Activated CD8-positive, alpha-beta memory T cell treated with anti-CD3 and anti-CD28 coated beads for 48 hours (primary cell): ENCODE measurements around the gene LZTS3.
"Not testable (repeated sequence)": the region's sequence is repeated elsewhere in the genome, so short reads cannot be mapped to it uniquely, and the experiment has no call there.

Experiments used
- DNase-seq, 3 experiments: peaks; one replicate each; pipeline ENCODE4 v3.0.0-alpha.2; 2020; ENCODE audit warnings: low read depth in 2 of 3, low spot score in 2 of 3

Gene LZTS3

GRCh38 chr20:3141757-3142156 lies 31.6 kb downstream of the LZTS3 start:
- DNase-seq, result no peak

- no peak for DNase-seq
Observed at GRCh38 chr20:3137492-3137891, 35.9 kb downstream of the LZTS3 start.

DNA sequence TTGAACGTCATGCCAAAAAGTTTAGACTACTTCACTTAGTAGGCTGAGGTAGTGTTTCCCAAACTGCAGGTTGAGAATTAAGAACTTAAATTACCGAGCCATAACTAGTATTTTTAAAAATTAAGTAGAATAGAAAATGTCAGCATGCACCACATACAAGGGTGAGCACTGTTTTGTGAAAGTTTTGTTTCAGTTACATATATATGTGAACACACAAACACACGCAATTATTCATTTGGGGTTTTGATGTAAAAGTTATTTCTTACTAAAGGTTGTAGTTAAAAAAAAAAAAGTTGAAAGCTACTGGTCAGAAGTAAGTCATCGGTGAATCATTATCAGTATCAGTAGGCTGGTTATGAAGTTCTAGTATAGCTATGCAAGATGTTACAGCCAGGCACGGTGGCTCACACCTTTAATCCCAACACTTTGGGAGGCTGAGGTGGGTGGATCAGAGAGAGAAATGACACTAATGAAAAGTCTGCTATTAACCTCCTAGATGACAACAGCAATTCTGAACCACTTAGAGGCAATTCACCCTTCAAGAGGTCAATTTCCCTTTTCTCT lies 37.8 kb downstream of the LZTS3 start:
- DNase-seq, result no peak

- no peak for DNase-seq
Observed at GRCh38 chr20:3134151-3134550, 39.2 kb downstream of the LZTS3 start.

- no peak for DNase-seq
Observed at GRCh38 chr20:3133155-3133554, 40.2 kb downstream of the LZTS3 start.

- no peak for DNase-seq
Observed at GRCh38 chr20:3130051-3130600, 43.2 kb downstream of the LZTS3 start.

- DNase-seq, result no peak
Observed at GRCh38 chr20:3129094-3129493, 44.3 kb downstream of the LZTS3 start.

DNA sequence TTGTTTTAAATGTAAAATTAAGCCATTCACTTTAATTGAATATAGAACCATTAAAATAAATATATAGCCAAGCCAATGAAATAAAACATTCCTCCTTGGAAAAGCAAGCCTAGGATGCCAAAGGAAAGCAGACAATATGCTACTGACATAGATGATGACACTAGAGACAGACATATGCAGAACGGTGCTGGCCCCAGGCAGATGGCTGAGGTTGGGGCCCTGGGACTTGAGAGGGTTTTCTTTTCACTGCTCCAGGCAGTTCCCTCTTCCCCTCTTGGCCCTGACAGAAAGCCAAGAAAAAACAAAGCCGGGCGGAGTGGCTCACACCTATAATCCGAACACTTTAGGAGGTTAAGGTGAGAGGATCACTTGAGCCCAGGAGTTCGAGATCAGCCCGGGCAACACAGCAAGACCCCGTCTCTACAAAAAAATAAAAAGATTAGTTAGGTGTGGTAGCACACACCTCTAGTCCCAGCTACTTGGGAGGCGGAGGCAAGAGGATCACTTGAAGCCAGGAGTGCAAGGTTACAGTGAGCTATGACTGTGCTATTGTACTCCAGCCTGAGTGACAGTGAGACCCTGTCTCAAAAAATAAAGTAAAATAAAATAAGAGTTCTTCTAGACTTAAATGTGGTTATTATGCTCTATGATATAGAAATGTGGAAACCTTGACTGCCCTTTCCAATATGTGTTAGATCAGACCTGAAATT lies 44.9 kb downstream of the LZTS3 start:
- no peak for DNase-seq

DNA sequence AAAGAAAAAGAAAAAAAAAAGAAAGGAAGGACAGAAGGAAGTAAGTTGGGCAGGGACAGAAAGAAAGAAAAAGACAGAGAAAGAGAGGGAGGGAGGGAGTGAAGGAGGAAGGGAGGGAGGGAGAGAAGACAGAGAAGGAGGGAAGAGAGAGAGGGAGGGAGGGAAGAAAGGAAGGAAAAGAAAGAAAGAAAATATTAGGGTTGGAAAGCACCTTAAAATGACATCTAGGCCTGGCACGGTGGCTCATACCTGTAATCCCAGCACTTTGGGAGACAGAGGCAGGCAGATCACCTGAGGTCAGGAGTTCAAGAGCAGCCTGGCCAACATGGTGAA lies 46.9 kb downstream of the LZTS3 start:
- DNase-seq, result no peak

DNA sequence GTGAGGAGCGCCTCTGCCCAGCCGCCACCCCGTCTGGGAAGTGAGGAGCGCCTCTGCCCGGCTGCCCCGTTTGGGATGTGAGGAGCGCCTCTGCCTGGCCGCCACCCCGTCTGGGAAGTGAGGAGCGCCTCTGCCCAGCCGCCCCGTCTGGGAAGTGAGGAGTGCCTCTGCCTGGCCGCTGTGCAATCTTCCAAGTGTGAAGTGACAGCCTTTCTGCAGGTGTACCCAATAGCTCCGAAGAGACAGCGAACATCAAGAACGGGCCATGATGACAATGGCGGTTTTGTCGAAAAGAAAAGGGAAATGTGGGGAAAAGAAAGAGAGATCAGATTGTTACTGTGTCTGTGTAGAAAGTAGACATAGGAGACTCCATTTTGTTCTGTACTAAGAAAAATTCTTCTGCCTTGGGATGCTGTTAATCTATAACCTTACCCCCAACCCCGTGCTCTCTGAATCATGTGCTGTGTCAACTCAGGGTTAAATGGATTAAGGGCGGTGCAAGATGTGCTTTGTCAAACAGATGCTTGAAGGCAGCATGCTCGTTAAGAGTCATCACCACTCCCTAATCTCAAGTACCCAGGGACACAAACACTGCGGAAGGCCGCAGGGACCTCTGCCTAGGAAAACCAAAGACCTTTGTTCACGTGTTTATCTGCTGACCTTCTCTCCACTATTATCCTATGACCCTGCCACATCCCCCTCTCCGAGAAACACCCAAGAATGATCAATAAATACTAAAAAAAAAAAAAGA lies 47.4 kb downstream of the LZTS3 start:
- not testable (repeated sequence) for DNase-seq

- not testable (repeated sequence) for DNase-seq
Observed at GRCh38 chr20:3124773-3125560, 48.4 kb downstream of the LZTS3 start.

DNA sequence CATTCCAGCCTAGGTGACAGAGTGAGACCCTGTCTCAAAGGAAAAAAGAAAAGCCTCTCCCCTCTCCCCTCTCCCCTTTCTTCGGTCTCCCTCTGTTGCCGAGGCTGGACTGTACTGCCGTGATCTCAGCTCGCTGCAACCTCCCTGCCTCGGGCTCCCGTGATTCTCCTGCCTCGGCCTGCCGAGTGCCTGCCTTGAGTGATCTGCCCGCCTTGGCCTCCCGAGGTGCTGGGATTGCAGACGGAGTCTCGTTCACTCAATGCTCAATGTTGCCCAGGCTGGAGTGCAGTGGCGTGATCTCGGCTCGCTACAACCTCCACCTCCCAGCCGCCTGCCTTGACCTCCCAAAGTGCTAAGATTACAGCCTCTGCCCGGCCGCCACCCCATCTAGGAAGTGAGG lies 49.2 kb downstream of the LZTS3 start:
- not testable (repeated sequence) for DNase-seq

DNA sequence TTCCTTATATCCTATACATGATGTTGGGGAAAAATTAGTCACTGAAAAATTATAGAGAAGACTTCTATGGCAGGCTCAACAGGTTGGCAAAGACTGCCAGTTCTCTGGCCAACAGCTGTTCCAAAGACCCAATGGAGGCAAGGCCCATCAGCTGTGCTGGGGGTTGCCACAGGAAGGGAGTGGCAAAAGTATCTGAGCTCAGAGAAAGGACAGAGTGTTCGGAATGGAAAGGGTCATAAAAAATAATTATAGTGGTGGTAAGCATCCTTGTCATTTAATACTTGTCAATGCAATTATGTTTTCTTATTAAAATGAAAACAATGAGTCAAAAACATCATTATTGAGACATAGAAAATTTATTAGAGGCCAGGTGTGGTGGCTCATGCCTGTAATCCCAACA lies 49.8 kb downstream of the LZTS3 start:
- no peak for DNase-seq

DNA sequence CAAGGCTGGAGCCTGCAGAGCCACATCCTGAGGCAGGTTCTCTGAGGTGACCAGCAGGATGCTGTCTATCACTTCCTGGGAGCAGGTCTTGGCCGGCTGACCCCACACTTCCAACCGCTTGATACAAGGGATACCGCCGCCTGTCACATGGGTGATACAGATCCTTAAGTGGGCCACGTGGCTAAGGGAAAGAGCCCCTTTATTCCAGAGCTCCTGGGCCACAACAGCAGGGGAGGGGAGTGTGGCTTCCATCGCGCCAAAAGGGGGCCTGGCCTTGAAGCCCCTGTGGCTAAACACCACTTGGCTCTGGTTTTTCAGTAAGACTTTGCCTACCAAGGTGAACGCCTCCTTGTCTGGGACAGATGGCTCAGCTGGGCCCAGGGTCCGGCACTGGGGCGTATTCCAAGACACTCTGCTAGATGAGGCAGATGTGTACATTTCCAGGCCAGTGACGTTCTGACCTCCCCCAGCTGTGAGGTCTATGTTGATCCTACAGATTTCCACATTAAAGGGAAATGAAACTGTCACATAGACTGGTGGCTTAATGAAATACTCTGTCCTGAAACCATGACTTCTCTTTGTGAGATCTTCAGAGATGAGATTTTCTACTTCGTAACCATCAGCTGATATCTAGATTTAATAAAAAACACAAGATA lies 51.3 kb downstream of the LZTS3 start:
- no peak for DNase-seq

DNA sequence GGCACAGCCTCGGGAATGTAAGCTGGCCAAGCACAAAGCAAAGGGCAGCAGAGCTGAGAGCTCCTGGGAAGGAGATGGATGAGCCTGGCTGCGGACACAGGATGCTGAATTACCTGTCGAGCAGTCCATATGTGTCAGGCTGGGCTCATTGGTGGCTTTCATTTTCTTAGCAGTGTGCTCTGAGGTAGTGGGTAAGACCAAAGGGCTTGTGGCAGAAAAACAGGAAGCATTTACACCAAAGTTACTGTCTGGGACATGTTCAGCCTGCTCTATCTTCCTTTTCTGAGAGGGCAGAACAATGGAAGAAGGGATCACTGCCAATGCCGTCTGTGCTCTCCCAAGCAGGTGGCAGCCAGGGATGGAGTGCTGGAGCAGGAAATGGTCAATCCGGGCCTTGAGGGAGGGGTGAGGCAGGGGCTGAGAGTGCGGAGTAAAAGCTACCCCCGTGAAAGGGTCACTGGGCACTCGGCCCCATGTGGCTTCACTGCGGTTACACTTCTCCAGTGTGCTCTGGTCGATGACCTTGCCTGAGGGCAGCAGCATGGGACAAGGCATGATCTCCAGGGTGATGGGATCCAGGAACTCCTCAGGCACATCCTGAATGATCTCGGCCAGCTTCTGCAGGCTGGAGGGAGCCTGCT lies 52.0 kb downstream of the LZTS3 start:
- DNase-seq, result no peak

GRCh38 chr20:3119044-3119443 lies 54.3 kb downstream of the LZTS3 start:
- DNase-seq, result no peak

DNA sequence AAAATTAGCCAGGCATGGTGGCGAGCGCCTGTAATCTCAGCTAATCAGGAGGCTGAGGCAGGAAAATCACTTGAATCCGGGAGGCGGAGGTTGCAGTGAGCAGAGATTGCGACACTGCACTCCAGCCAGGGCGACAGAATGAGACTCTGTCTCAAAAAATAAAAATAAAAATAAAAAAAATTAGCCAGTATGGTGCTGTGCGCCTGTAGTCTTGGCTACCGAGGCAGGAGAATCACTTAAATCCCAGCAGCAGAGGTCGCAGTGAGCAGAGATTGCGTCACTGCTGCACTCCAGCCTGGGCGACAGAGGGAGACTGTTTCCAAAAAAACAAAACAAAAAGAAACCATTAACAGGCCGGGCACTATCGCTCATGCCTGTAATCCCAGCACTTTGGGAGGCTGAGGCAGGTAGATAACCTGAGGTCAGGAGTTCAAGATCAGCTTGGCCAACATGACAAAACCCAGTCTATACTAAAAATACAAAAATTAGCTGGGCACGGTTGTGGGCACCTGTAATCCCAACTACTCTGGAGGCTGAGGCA lies 55.4 kb downstream of the LZTS3 start:
- not testable (repeated sequence) for DNase-seq

DNA sequence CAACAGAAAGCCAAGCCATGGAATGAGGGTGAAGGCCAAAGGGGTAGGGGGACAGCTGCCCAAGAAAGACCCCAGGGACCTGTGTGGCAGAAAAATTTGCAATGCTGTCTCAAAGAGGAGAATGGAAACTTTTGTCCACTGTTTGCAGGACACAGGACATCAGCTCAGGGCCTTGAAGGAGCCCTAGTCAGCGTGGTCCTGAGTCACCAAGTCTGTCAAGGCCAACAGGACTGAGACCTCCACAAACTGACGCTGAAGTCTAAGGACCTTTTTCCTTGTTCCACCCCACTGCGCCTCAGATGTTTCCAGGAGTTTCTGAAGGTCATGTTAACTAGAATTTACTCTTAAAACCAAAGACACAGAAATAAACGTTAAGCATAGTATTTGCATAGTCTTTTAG lies 57.0 kb downstream of the LZTS3 start:
- DNase-seq, result no peak

DNA sequence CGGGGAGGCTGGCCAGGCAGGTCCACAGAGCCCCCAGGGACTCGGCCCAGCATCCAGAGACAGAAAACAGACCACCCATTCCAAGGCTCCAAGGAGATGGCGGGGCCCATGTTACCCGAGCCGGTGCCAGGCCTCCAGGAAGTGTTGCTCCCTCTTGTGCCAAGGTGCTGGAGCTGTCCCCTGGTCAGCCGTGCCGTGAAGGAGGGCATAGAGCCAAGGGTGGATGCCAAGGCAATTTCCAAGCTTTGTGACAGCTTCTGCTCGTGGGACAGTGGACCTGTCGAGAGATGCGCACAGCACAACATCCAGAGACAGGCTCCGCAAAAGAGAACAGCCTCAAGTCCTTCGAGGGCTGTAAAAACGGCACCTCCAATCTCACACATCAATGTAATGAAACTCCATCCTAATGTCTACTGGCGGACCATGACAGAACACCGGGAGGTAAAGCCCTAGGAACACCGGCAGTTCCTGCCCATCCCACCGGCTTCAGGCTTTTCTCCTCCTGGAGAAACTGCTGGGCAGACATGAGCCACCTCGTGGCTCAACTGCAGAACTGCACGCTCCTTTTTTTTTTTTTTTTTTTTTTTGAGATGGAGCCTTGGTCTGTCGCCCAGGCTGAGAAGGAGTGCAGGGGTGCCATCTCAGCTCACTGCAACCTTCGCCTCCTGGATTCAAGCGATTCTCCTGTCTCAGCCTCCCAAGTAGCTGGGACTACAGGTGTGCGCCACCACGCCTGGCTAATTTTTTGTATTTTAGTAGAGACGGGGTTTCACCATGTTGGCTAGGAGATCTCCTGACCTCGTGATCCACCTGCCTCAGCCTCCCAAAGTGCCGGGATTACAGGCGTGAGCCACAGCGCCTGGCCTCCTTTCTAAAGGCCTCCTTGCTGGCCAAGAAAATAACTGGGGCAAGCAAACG lies 57.9 kb downstream of the LZTS3 start:
- no peak for DNase-seq
